Psoas muscle (tissue), 8 donors: Measurements from ENCODE around the gene ZNF329. TPM values are rescaled to one million over a fixed set of nuclear protein-coding genes. Genes with fewer than 3 reads are reported as not detected.
"Not testable (repeated sequence)": the region's sequence is repeated elsewhere in the genome, so short reads cannot be mapped to it uniquely, and the experiment has no call there.

Source experiments
- ATAC-seq, 4 donors: fragments of 200-7000 bp; cut with Tn5 transposase; one replicate each; pipeline ENCODE4 v1.9.1; 2020; ENCODE audit warnings: moderate library complexity in 3 of 4, mild to moderate bottlenecking in 2 of 4
- DNase-seq, 2 donors: peaks; one replicate each; pipeline ENCODE4 v3.0.0-alpha.2; 2020
- H3K27ac ChIP-seq: fragments of 200-600 bp; one replicate; pipeline ENCODE4 v1.8.0; 2022
- H3K27me3 ChIP-seq, 3 donors: fragments of 200-600 bp in 1 of 3; one replicate each; pipeline versions ENCODE4 v1.6.1 to v1.8.0; 2013 to 2022; ENCODE audit warnings: low read length in 2 of 3, mild to moderate bottlenecking in 2 of 3, moderate library complexity in 1 of 3; ENCODE audit not compliant: insufficient read depth in 3 of 3
- H3K36me3 ChIP-seq, 2 donors: fragments of 200-600 bp in 1 of 2; one replicate each; pipeline versions ENCODE4 v1.6.1 to v1.8.0; 2013 to 2022; ENCODE audit warnings: low read depth in 1 of 2, mild to moderate bottlenecking in 1 of 2, moderate library complexity in 1 of 2; ENCODE audit not compliant: insufficient read depth in 1 of 2
- H3K4me1 ChIP-seq: fragments of 200-600 bp; one replicate; pipeline ENCODE4 v1.8.0; 2022
- H3K4me3 ChIP-seq: fragments of 200-600 bp; one replicate; pipeline ENCODE4 v1.8.0; 2022; ENCODE audit warnings: mild to moderate bottlenecking
- H3K9me3 ChIP-seq: fragments of 200-600 bp; one replicate; pipeline ENCODE4 v1.8.0; 2022
- CTCF ChIP-seq: fragments of 200-600 bp; IDR thresholded peaks from one replicate; pipeline ENCODE4 v1.8.0; 2022; ENCODE audit warnings: antibody characterized with exemption
- WGBS, 3 donors: extraction: QIAGEN DNeasy Blood & Tissue Kit; methylation state at CpG; one replicate each; pipeline versions ENCODE4 v1.1.6 to v1.1.7; 2013; 5-methylcytosine and 5-hydroxymethylcytosine counted together
- intact Hi-C, 2 donors: fragments of 100-400 bp; cut with DNase I; formaldehyde crosslinking; loops; one replicate each; pipeline versions ENCODE4 v1.11.0 to v1.14.2; 2022
- polyA plus RNA-seq, 3 donors: library from polyadenylated mRNA; stranded (reverse); fragments of 200-250 nt; gene quantifications; one replicate each; pipeline ENCODE4 v1.2.3, GENCODE V29; 2013
- total RNA-seq, 4 donors: library from RNA; stranded (reverse); fragmentation: NEBNext Ultra II Directional in 2 of 4; extraction: Animal tissue kit (Norgen Biotek cat#: 25700) in 2 of 4; gene quantifications; one replicate each; pipeline versions ENCODE4 v1.2.1 to v1.2.4, GENCODE V29; 2021 to 2023
- donor health status: healthy with polysubstance abuse.
- donor health status: DM: no; HTN: no; CAD: no; lungs with moderate emphysema.
- donor health status: Bipolar disorder and iron deficiency.
- donor health status: healthy.
- donor health status: DM: yes; HTN: yes; CAD: no.
- donor health status: DM: no; HTN: no; CAD: no.
- donor health status: DM: no; HTN: no; CAD: no.
- donor health status: DM: yes; HTN: yes; CAD: no.

Gene ZNF329
- total and polyA plus RNA-seq, 7 donors = 0.79 to 5.7 (median 1.9) TPM

- TF ChIP-seq CTCF = no peak
- ATAC-seq (no peak), DNase-seq (no peak)
- Histone ChIP-seq H3K4me1 (peaks cover 4% of the 10 kb centered on the region), H3K27ac (no peak overlapping the region), H3K36me3 (no peaks in the 10 kb centered on the region), H3K27me3 (peaks cover 0 to 9% (median 0%) of the 10 kb centered on the region in 3 donors), H3K4me3 (no peak overlapping the region), H3K9me3 (peaks cover 33% of the 10 kb centered on the region)
- WGBS, 3 donors = 95 to 98% (median 98%) methylated on average over 2 of the region's 2 CpGs
- intact Hi-C loops = loop anchor here (5.0 to 10.0 kb wide), 3 partner anchors 131 to 419 kb away; partner anchors contain the start of gene ZNF776 (in 1 of the 2)
These were observed 2.8 kb upstream of the ZNF329 start for GRCh38 chr19:58153386-58153785.

- H3K36me3 ChIP-seq, H3K27ac ChIP-seq, H3K4me1 ChIP-seq, H3K4me3 ChIP-seq, intact Hi-C loops, H3K27me3 ChIP-seq, ATAC-seq, DNase-seq: not testable (repeated sequence)
- peaks cover 59% of the 10 kb centered on the region for H3K9me3 ChIP-seq
- WGBS, 3 donors = 91 to 98% (median 97%) methylated on average over 9 to 20 of the region's 28 CpGs
These were observed 3.1 kb downstream of the ZNF329 start for GRCh38 chr19:58147475-58147874.

GRCh38 chr19:58145849-58146248 is 4.7 kb downstream of the ZNF329 start:
- intact Hi-C loops = no loop called here
- Histone ChIP-seq H3K4me1 (no peaks in the 10 kb centered on the region), H3K27ac (no peak overlapping the region), H3K4me3 (no peak overlapping the region), H3K9me3 (peaks cover 62% of the 10 kb centered on the region), H3K27me3 (peaks cover 0 to 5% (median 0%) of the 10 kb centered on the region in 3 donors), H3K36me3 (peaks cover 5 to 15% of the 10 kb centered on the region in 2 donors)
- ATAC-seq (no peak), DNase-seq (no peak)
- no peak for TF ChIP-seq CTCF
- 98 to 99% (median 99%) methylated on average over 3 of the region's 3 CpGs for WGBS, 3 donors

- intact Hi-C loops = no loop called here
- no peaks in the 10 kb centered on the region for H3K4me1 ChIP-seq
- WGBS, 3 donors = 97 to 100% (median 100%) methylated on average over 1 of the region's 1 CpG
These were observed 16.3 kb downstream of the ZNF329 start for GRCh38 chr19:58134244-58134643.

GRCh38 chr19:58129284-58129683 is 21.3 kb downstream of the ZNF329 start:
- DNase-seq (no peak), ATAC-seq (no peak)
- Histone ChIP-seq H3K27me3 (no peaks in the 10 kb centered on the region), H3K27ac (no peak overlapping the region), H3K4me1 (no peaks in the 10 kb centered on the region), H3K4me3 (no peak overlapping the region), H3K36me3 (peaks cover 33% of the 10 kb centered on the region in 2 donors), H3K9me3 (peaks cover 94% of the 10 kb centered on the region)
- 89 to 99% (median 97%) methylated on average over 3 of the region's 3 CpGs for WGBS, 3 donors
- TF ChIP-seq CTCF = no peak
- intact Hi-C loops = no loop called here

More at GRCh38 chr19:58134244-58134643, 16.3 kb downstream of the ZNF329 start:
- no peak for TF ChIP-seq CTCF
- ATAC-seq (no peak), DNase-seq (no peak)
- peaks cover 94% of the 10 kb centered on the region for H3K9me3 ChIP-seq
- H3K27me3 ChIP-seq = no peaks in the 10 kb centered on the region
- peaks cover 12 to 17% of the 10 kb centered on the region in 2 donors for H3K36me3 ChIP-seq
- H3K4me3 ChIP-seq = no peak overlapping the region
- H3K27ac ChIP-seq = no peak overlapping the region
